Thoracic aorta (tissue), 2 donors: Measurements from ENCODE around the gene MICAL1. TPM values are rescaled to one million over a fixed set of nuclear protein-coding genes. Genes with fewer than 3 reads are reported as not detected.

Source experiments
- ATAC-seq: fragments of 150-250 bp; one replicate; pipeline ENCODE4 v1.8.0; 2017; ENCODE audit warnings: low read depth; ENCODE audit not compliant: insufficient number of reproducible peaks, low FRiP score
- DNase-seq: peaks from one replicate; pipeline ENCODE4 v3.0.0-alpha.2; 2020; ENCODE audit warnings: low spot score
- H3K27ac ChIP-seq, 2 donors: fragments of 200-600 bp; sonication (generic); 1 replicate in 1 of 2; 2 replicates in 1 of 2; pipeline ENCODE4 v1.5.1; 2016; ENCODE audit warnings: mild to moderate bottlenecking in 2 of 2, moderate library complexity in 2 of 2
- H3K27me3 ChIP-seq: fragments of 200-600 bp; sonication (generic); replicated peaks from 2 replicates; pipeline ENCODE4 v1.6.0; 2016; ENCODE audit warnings: mild to moderate bottlenecking; ENCODE audit not compliant: insufficient read depth
- H3K36me3 ChIP-seq: fragments of 200-600 bp; sonication (generic); one replicate; pipeline ENCODE4 v1.5.1; 2016
- H3K4me1 ChIP-seq, 2 donors: fragments of 200-600 bp; sonication (generic); 1 replicate in 1 of 2; 2 replicates in 1 of 2; pipeline versions ENCODE4 v1.5.1 to v1.6.0; 2016; ENCODE audit warnings: low read depth in 2 of 2, mild to moderate bottlenecking in 1 of 2; ENCODE audit not compliant: control insufficient read depth in 1 of 2
- H3K4me3 ChIP-seq: fragments of 200-600 bp; sonication (generic); 2 replicates; pipeline ENCODE4 v1.5.1; 2016; ENCODE audit warnings: mild to moderate bottlenecking
- H3K9me3 ChIP-seq: fragments of 200-600 bp; sonication (generic); 2 replicates; pipeline ENCODE4 v1.5.1; 2016
- CTCF ChIP-seq: fragments of 200-600 bp; sonication (generic); IDR thresholded peaks from one replicate; pipeline ENCODE4 v1.5.1; 2019; ENCODE audit warnings: antibody characterized with exemption
- total RNA-seq, 2 donors: library from RNA; depleted of rRNA; stranded (reverse); fragments of >200 nt; gene quantifications; one replicate each; pipeline versions ENCODE4 v1.1.0 to v1.2.3, GENCODE V29; 2016

MICAL1 gene
- 100 to 1,000 TPM in 1 of 2 donors, 10 to 100 TPM in 1; 60.6 to 105 TPM for total RNA-seq

- ATAC-seq, result peak; percentile 41
- no peaks in the 10 kb centered on the region for H3K9me3 ChIP-seq
- H3K4me1 ChIP-seq, result peaks cover 9 to 31% of the 10 kb centered on the region in 2 donors
- TF ChIP-seq CTCF, result peak; percentile 44
- H3K27ac ChIP-seq, result peak within 1 kb of the TSS; percentile 73 to 90
- peak within 1 kb of the TSS; percentile 95 for H3K4me3 ChIP-seq
- H3K27me3 ChIP-seq, result no peaks in the 10 kb centered on the region
- DNase-seq, result no peak
- H3K36me3 ChIP-seq, result peaks cover 9% of the 10 kb centered on the region
Observed at GRCh38 chr6:109455437-109456110, at the start of gene MICAL1. Gene MICAL1, minus strand, starts transcription at chr6:109455772. Its CDS starts 1,576 bp downstream, at chr6:109454196.

- no peaks in the 10 kb centered on the region for H3K36me3 ChIP-seq
- ATAC-seq (no peak), DNase-seq (no peak)
- no peaks in the 10 kb centered on the region for H3K27me3 ChIP-seq
- H3K4me1 ChIP-seq, result no peaks in the 10 kb centered on the region
- no peak for TF ChIP-seq CTCF
- H3K9me3 ChIP-seq, result no peaks in the 10 kb centered on the region
- no peak overlapping the region for H3K4me3 ChIP-seq
- no peak overlapping the region for H3K27ac ChIP-seq
Observed at GRCh38 chr6:109503327-109504224, 48.0 kb upstream of the MICAL1 start.

GRCh38 chr6:109498936-109499335 is 43.4 kb upstream of the MICAL1 start:
- Histone ChIP-seq H3K27ac (no peak overlapping the region), H3K36me3 (no peaks in the 10 kb centered on the region), H3K27me3 (no peaks in the 10 kb centered on the region), H3K9me3 (no peaks in the 10 kb centered on the region), H3K4me1 (no peaks in the 10 kb centered on the region), H3K4me3 (no peak overlapping the region)
- ATAC-seq (no peak), DNase-seq (no peak)
- no peak for TF ChIP-seq CTCF

- no peak for TF ChIP-seq CTCF
- Histone ChIP-seq H3K4me1 (no peaks in the 10 kb centered on the region), H3K27me3 (no peaks in the 10 kb centered on the region), H3K9me3 (no peaks in the 10 kb centered on the region), H3K36me3 (no peaks in the 10 kb centered on the region), H3K4me3 (no peak overlapping the region), H3K27ac (no peak overlapping the region)
- DNase-seq (no peak), ATAC-seq (no peak)
Observed at GRCh38 chr6:109498052-109498451, 42.5 kb upstream of the MICAL1 start.

- Histone ChIP-seq H3K4me1 (no peaks in the 10 kb centered on the region), H3K9me3 (no peaks in the 10 kb centered on the region), H3K4me3 (no peak overlapping the region), H3K27me3 (no peaks in the 10 kb centered on the region), H3K27ac (no peak overlapping the region), H3K36me3 (no peaks in the 10 kb centered on the region)
- DNase-seq (no peak), ATAC-seq (no peak)
- TF ChIP-seq CTCF, result no peak
Observed at GRCh38 chr6:109496036-109496772, 40.6 kb upstream of the MICAL1 start.
